ENCODE results near the gene ZFTA. TPM values are rescaled to one million over a fixed set of nuclear protein-coding genes. Genes with fewer than 3 reads are reported as not detected.

Gene ZFTA
- total RNA-seq, 1 experiment from 2014 or later: 8.8 TPM

- H3K27me3 ChIP-seq (ENCODE audit: low read length): no peaks in the 10 kb centered on the region
- no peak overlapping the region for H2AFZ ChIP-seq (ENCODE audit: low read length)
- DNase-seq: peak; percentile 25
- H3K9me2 ChIP-seq (replicated peaks; ENCODE audit: insufficient read depth, low read length): no peaks in the 10 kb centered on the region
- no peak overlapping the region for H3K4me3 ChIP-seq (ENCODE audit: low read length)
- peaks cover 20% of the 10 kb centered on the region; the same call in 1 of the 2 replicates for H3K36me3 ChIP-seq (ENCODE audit: insufficient read depth, low read length)
- no peak overlapping the region for H3K4me2 ChIP-seq (ENCODE audit: low read depth, low read length, poor library complexity, severe bottlenecking)
- H3K9me3 ChIP-seq (ENCODE audit: low read length): no peaks in the 10 kb centered on the region
- H3K79me2 ChIP-seq (ENCODE audit: low read length): peaks cover 48% of the 10 kb centered on the region
- no peak overlapping the region for H3K27ac ChIP-seq (ENCODE audit: low read length)
- peaks cover 12% of the 10 kb centered on the region; the same call in 1 of the 2 replicates for H4K20me1 ChIP-seq (ENCODE audit: insufficient read depth, low read depth, low read length)
- no peaks in the 10 kb centered on the region for H3K4me1 ChIP-seq (ENCODE audit: low read length)
- no peak overlapping the region for H3K9ac ChIP-seq (ENCODE audit: low read length)
These were observed 19.0 kb downstream of the ZFTA start for GRCh38 chr11:63749624-63750023.

GRCh38 chr11:63747011-63747410 lies 21.6 kb downstream of the ZFTA start:
- no peak overlapping the region for H2AFZ ChIP-seq (ENCODE audit: low read length)
- DNase-seq: peak; percentile 20
- H3K27me3 ChIP-seq (ENCODE audit: low read length): no peaks in the 10 kb centered on the region
- H3K4me2 ChIP-seq (ENCODE audit: low read depth, low read length, poor library complexity, severe bottlenecking): no peak overlapping the region
- no peak overlapping the region for H3K27ac ChIP-seq (ENCODE audit: low read length)
- H3K36me3 ChIP-seq (ENCODE audit: insufficient read depth, low read length): peaks cover 16% of the 10 kb centered on the region; the same call in 1 of the 2 replicates
- H3K4me3 ChIP-seq (ENCODE audit: low read length): no peak overlapping the region
- H3K79me2 ChIP-seq (ENCODE audit: low read length): peaks cover 63% of the 10 kb centered on the region
- H4K20me1 ChIP-seq (ENCODE audit: insufficient read depth, low read depth, low read length): peaks cover 12% of the 10 kb centered on the region; the same call in 1 of the 2 replicates
- no peak overlapping the region for H3K9ac ChIP-seq (ENCODE audit: low read length)
- H3K9me3 ChIP-seq (ENCODE audit: low read length): no peaks in the 10 kb centered on the region
- H3K4me1 ChIP-seq (ENCODE audit: low read length): no peaks in the 10 kb centered on the region
- no peaks in the 10 kb centered on the region for H3K9me2 ChIP-seq (replicated peaks; ENCODE audit: insufficient read depth, low read length)

DNA sequence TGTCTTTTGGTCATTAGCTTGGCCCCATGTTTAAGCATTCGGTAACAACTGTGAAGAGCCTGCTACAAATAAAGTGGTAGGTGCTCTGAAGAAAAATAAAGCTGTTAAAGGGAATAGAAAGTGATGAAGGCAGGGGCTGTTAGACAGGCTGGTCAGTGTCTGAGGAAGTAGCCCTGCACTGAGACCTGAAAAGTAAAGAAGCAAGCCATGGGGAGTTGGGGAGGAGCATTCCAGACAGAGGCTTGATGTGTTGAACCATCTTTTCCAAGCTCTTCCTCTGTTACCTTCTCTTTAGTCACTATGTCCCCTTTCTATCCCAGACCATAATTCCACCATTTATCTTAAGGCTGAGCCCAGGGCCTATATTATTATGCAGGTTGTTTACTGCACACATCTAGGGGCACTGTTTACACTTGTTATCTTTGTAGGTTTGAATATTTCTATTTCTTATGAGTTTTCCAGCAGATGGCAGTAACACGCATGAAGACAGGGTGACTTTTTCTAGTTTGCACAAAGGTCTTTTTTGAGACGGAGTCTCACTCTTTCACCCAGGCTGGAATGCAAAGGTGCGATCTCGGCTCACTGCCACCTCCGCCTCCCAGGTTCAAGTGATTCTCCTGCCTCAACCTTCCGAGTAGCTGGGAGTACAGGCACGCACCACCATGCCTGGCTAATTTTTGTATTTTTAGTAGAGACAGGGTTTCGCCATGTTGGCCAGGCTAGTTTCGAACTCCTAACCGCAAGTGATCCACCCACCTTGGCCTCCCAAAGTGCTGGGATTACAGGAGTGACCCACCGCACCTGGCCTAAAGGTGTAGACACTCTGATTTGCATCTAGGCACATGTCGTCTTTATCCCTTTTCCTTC lies 23.0 kb downstream of the ZFTA start:
- peaks cover 12% of the 10 kb centered on the region; the same call in 1 of the 2 replicates for H4K20me1 ChIP-seq (ENCODE audit: insufficient read depth, low read depth, low read length)
- no peaks in the 10 kb centered on the region for H3K9me3 ChIP-seq (ENCODE audit: low read length)
- H3K9ac ChIP-seq (ENCODE audit: low read length): no peak overlapping the region
- H3K9me2 ChIP-seq (replicated peaks; ENCODE audit: insufficient read depth, low read length): no peaks in the 10 kb centered on the region
- H3K4me2 ChIP-seq (ENCODE audit: low read depth, low read length, poor library complexity, severe bottlenecking): no peak overlapping the region
- H3K27ac ChIP-seq (ENCODE audit: low read length): no peak overlapping the region
- H3K79me2 ChIP-seq (ENCODE audit: low read length): peaks cover 73% of the 10 kb centered on the region
- DNase-seq: peak; percentile 40
- no peaks in the 10 kb centered on the region for H3K4me1 ChIP-seq (ENCODE audit: low read length)
- no peaks in the 10 kb centered on the region for H3K27me3 ChIP-seq (ENCODE audit: low read length)
- no peak overlapping the region for H2AFZ ChIP-seq (ENCODE audit: low read length)
- no peak overlapping the region for H3K4me3 ChIP-seq (ENCODE audit: low read length)
- H3K36me3 ChIP-seq (ENCODE audit: insufficient read depth, low read length): peaks cover 10% of the 10 kb centered on the region; the same call in 1 of the 2 replicates

GRCh38 chr11:63738720-63739360 lies 29.7 kb downstream of the ZFTA start:
- H3K79me2 ChIP-seq (ENCODE audit: low read length): peaks cover 55% of the 10 kb centered on the region
- H3K9me3 ChIP-seq (ENCODE audit: low read length): no peaks in the 10 kb centered on the region
- no peaks in the 10 kb centered on the region for H3K27me3 ChIP-seq (ENCODE audit: low read length)
- H3K36me3 ChIP-seq (ENCODE audit: insufficient read depth, low read length): no peaks in the 10 kb centered on the region
- no peak overlapping the region for H3K4me3 ChIP-seq (ENCODE audit: low read length)
- DNase-seq: peak; percentile 84
- H3K9ac ChIP-seq (ENCODE audit: low read length): no peak overlapping the region
- no peak overlapping the region for H2AFZ ChIP-seq (ENCODE audit: low read length)
- H4K20me1 ChIP-seq (ENCODE audit: insufficient read depth, low read depth, low read length): no peaks in the 10 kb centered on the region
- H3K27ac ChIP-seq (ENCODE audit: low read length): no peak overlapping the region
- H3K9me2 ChIP-seq (replicated peaks; ENCODE audit: insufficient read depth, low read length): no peaks in the 10 kb centered on the region
- peak overlapping the region; percentile 24 for H3K4me2 ChIP-seq (ENCODE audit: low read depth, low read length, poor library complexity, severe bottlenecking)
- H3K4me1 ChIP-seq (ENCODE audit: low read length): peaks cover 3% of the 10 kb centered on the region

GRCh38 chr11:63737718-63738117 lies 30.9 kb downstream of the ZFTA start:
- no peaks in the 10 kb centered on the region for H3K36me3 ChIP-seq (ENCODE audit: insufficient read depth, low read length)
- no peaks in the 10 kb centered on the region for H3K9me3 ChIP-seq (ENCODE audit: low read length)
- no peaks in the 10 kb centered on the region for H3K27me3 ChIP-seq (ENCODE audit: low read length)
- no peak overlapping the region for H3K4me3 ChIP-seq (ENCODE audit: low read length)
- peaks cover 3% of the 10 kb centered on the region for H3K4me1 ChIP-seq (ENCODE audit: low read length)
- H3K9ac ChIP-seq (ENCODE audit: low read length): no peak overlapping the region
- peak overlapping the region; percentile 24; the same call in 1 of the 2 replicates for H3K27ac ChIP-seq (ENCODE audit: low read length)
- H3K79me2 ChIP-seq (ENCODE audit: low read length): peaks cover 48% of the 10 kb centered on the region
- DNase-seq: no peak
- no peaks in the 10 kb centered on the region for H4K20me1 ChIP-seq (ENCODE audit: insufficient read depth, low read depth, low read length)
- H2AFZ ChIP-seq (ENCODE audit: low read length): no peak overlapping the region
- no peaks in the 10 kb centered on the region for H3K9me2 ChIP-seq (replicated peaks; ENCODE audit: insufficient read depth, low read length)
- no peak overlapping the region for H3K4me2 ChIP-seq (ENCODE audit: low read depth, low read length, poor library complexity, severe bottlenecking)

DNA sequence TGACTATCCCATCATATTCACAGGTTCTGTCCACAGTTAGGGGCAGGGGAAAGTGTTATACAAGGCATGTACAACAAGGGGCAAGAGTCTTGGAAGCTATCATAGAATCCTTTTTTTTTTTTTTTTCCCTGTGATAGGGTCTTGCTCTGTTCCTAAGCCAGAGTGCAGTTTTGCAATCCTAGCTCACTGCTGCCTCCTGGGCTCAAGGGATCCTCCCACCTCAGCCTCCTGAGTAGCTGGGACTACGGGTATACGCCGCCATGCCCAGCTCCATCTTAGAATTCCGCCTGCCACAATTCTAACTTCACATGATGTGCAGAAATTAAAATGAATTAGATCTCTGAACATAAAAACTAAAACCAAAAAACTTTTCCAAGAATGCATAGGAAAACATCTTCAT lies 31.7 kb downstream of the ZFTA start:
- DNase-seq: no peak
- no peak overlapping the region for H2AFZ ChIP-seq (ENCODE audit: low read length)
- H3K79me2 ChIP-seq (ENCODE audit: low read length): peaks cover 45% of the 10 kb centered on the region
- H3K9me3 ChIP-seq (ENCODE audit: low read length): no peaks in the 10 kb centered on the region
- H3K9me2 ChIP-seq (replicated peaks; ENCODE audit: insufficient read depth, low read length): no peaks in the 10 kb centered on the region
- no peaks in the 10 kb centered on the region for H3K27me3 ChIP-seq (ENCODE audit: low read length)
- no peak overlapping the region for H3K4me2 ChIP-seq (ENCODE audit: low read depth, low read length, poor library complexity, severe bottlenecking)
- no peak overlapping the region for H3K27ac ChIP-seq (ENCODE audit: low read length)
- no peaks in the 10 kb centered on the region for H4K20me1 ChIP-seq (ENCODE audit: insufficient read depth, low read depth, low read length)
- H3K36me3 ChIP-seq (ENCODE audit: insufficient read depth, low read length): no peaks in the 10 kb centered on the region; the same call in 1 of the 2 replicates
- H3K9ac ChIP-seq (ENCODE audit: low read length): no peak overlapping the region
- no peak overlapping the region for H3K4me3 ChIP-seq (ENCODE audit: low read length)
- peaks cover 3% of the 10 kb centered on the region for H3K4me1 ChIP-seq (ENCODE audit: low read length)

GRCh38 chr11:63729326-63729725 lies 39.2 kb downstream of the ZFTA start:
- Histone ChIP-seq H3K36me3 (ENCODE audit: insufficient read depth, low read length) (no peaks in the 10 kb centered on the region; the same call in 1 of the 2 replicates), H3K79me2 (ENCODE audit: low read length) (peaks cover 58% of the 10 kb centered on the region)

GRCh38 chr11:63720611-63721010 lies 48.0 kb downstream of the ZFTA start:
- H2AFZ ChIP-seq (ENCODE audit: low read length): no peak overlapping the region
- no peaks in the 10 kb centered on the region for H4K20me1 ChIP-seq (ENCODE audit: insufficient read depth, low read depth, low read length)
- peaks cover 5% of the 10 kb centered on the region; the same call in 1 of the 2 replicates for H3K4me1 ChIP-seq (ENCODE audit: low read length)
- H3K9ac ChIP-seq (ENCODE audit: low read length): no peak overlapping the region
- no peak for DNase-seq
- H3K36me3 ChIP-seq (ENCODE audit: insufficient read depth, low read length): peaks cover 5% of the 10 kb centered on the region; the same call in 1 of the 2 replicates
- peaks cover 84% of the 10 kb centered on the region for H3K79me2 ChIP-seq (ENCODE audit: low read length)
- no peaks in the 10 kb centered on the region for H3K27me3 ChIP-seq (ENCODE audit: low read length)
- no peak overlapping the region for H3K4me3 ChIP-seq (ENCODE audit: low read length)
- H3K9me2 ChIP-seq (replicated peaks; ENCODE audit: insufficient read depth, low read length): no peaks in the 10 kb centered on the region
- no peaks in the 10 kb centered on the region for H3K9me3 ChIP-seq (ENCODE audit: low read length)
- H3K4me2 ChIP-seq (ENCODE audit: low read depth, low read length, poor library complexity, severe bottlenecking): no peak overlapping the region
- H3K27ac ChIP-seq (ENCODE audit: low read length): no peak overlapping the region

More at GRCh38 chr11:63729326-63729725, 39.2 kb downstream of the ZFTA start:
- Histone ChIP-seq H4K20me1 (ENCODE audit: insufficient read depth, low read depth, low read length) (no peaks in the 10 kb centered on the region), H3K4me1 (ENCODE audit: low read length) (no peaks in the 10 kb centered on the region; the same call in 1 of the 2 replicates), H3K9ac (ENCODE audit: low read length) (no peak overlapping the region), H3K9me3 (ENCODE audit: low read length) (no peaks in the 10 kb centered on the region), H3K9me2 (replicated peaks; ENCODE audit: insufficient read depth, low read length) (no peaks in the 10 kb centered on the region), H3K27ac (ENCODE audit: low read length) (no peak overlapping the region), H3K4me3 (ENCODE audit: low read length) (no peak overlapping the region), H2AFZ (ENCODE audit: low read length) (no peak overlapping the region), H3K27me3 (ENCODE audit: low read length) (no peaks in the 10 kb centered on the region), H3K4me2 (ENCODE audit: low read depth, low read length, poor library complexity, severe bottlenecking) (no peak overlapping the region)
- DNase-seq: no peak
